NK-92 (cell line): ENCODE results near the gene C22orf31.
"Not testable (repeated sequence)": the region's sequence is repeated elsewhere in the genome, so short reads cannot be mapped to it uniquely, and the experiment has no call there.

Experiments
- DNase-seq: peaks from one replicate; lab custom pipeline; 2025; ENCODE audit not compliant: unreplicated experiment; lab: John Stamatoyannopoulos, UW

Gene C22orf31

GRCh38 chr22:29055192-29055830, 6.3 kb downstream of the C22orf31 start:
- DNase-seq = no peak

GRCh38 chr22:29054251-29054767, 7.3 kb downstream of the C22orf31 start:
- no peak for DNase-seq

- DNase-seq = no peak
Measured at GRCh38 chr22:29053048-29053702, 8.5 kb downstream of the C22orf31 start.

GRCh38 chr22:29050457-29050856, 11.2 kb downstream of the C22orf31 start:
- DNase-seq = no peak

- no peak for DNase-seq
Measured at GRCh38 chr22:29049655-29050263, 11.9 kb downstream of the C22orf31 start.

- no peak for DNase-seq
Measured at GRCh38 chr22:29048822-29049654, 12.6 kb downstream of the C22orf31 start.

GRCh38 chr22:29044657-29045176, 16.9 kb downstream of the C22orf31 start:
- no peak for DNase-seq

- no peak for DNase-seq
Measured at GRCh38 chr22:29043906-29044575, 17.6 kb downstream of the C22orf31 start.

GRCh38 chr22:29041408-29041807, 20.2 kb downstream of the C22orf31 start:
- no peak for DNase-seq

GRCh38 chr22:29040385-29041275, 21.0 kb downstream of the C22orf31 start:
- DNase-seq = no peak

GRCh38 chr22:29039684-29040083, 21.9 kb downstream of the C22orf31 start:
- not testable (repeated sequence) for DNase-seq

GRCh38 chr22:29039148-29039547, 22.5 kb downstream of the C22orf31 start:
- DNase-seq = no peak

GRCh38 chr22:29037340-29037932, 24.2 kb downstream of the C22orf31 start:
- DNase-seq = no peak

GRCh38 chr22:29032584-29032983, 29.0 kb downstream of the C22orf31 start:
- DNase-seq = no peak

GRCh38 chr22:29032014-29032475, 29.6 kb downstream of the C22orf31 start:
- no peak for DNase-seq

- no peak for DNase-seq
Measured at GRCh38 chr22:29031227-29032011, 30.2 kb downstream of the C22orf31 start.

GRCh38 chr22:29030618-29031226, 30.9 kb downstream of the C22orf31 start:
- no peak for DNase-seq
